Neuron (in vitro differentiated cells): ENCODE results near the gene CCDC40.

Source experiments
- H2AFZ ChIP-seq: one replicate; pipeline ENCODE4 v1.6.1; 2013; ENCODE audit warnings: low read depth, mild to moderate bottlenecking, inconsistent platforms, low read length, moderate library complexity
- H3K27me3 ChIP-seq: one replicate; pipeline ENCODE4 v1.6.1; 2013; ENCODE audit warnings: low read length; ENCODE audit not compliant: insufficient read depth
- H3K36me3 ChIP-seq: one replicate; pipeline ENCODE4 v1.6.1; 2013; ENCODE audit warnings: low read length; ENCODE audit not compliant: insufficient read depth
- H3K4me1 ChIP-seq: one replicate; pipeline ENCODE4 v1.6.1; 2013; ENCODE audit warnings: low read length; ENCODE audit not compliant: insufficient read depth
- H3K4me3 ChIP-seq: 2 replicates; pipeline ENCODE4 v1.5.1; 2013; ENCODE audit warnings: mild to moderate bottlenecking, low read length, moderate library complexity
- H3K9me3 ChIP-seq: one replicate; pipeline ENCODE4 v1.6.1; 2013; ENCODE audit warnings: low read length

Gene CCDC40

GRCh38 chr17:80118601-80119270, 82.3 kb downstream of the CCDC40 start:
- peaks cover 1% of the 10 kb centered on the region for H3K9me3 ChIP-seq
- no peak overlapping the region for H2AFZ ChIP-seq
- H3K4me3 ChIP-seq, result no peak overlapping the region
- H3K36me3 ChIP-seq, result no peaks in the 10 kb centered on the region
- peaks cover 14% of the 10 kb centered on the region for H3K4me1 ChIP-seq
- H3K27me3 ChIP-seq, result no peaks in the 10 kb centered on the region

GRCh38 chr17:80119271-80119791, 82.9 kb downstream of the CCDC40 start:
- Histone ChIP-seq H3K9me3 (no peaks in the 10 kb centered on the region), H3K27me3 (no peaks in the 10 kb centered on the region), H3K4me1 (peaks cover 14% of the 10 kb centered on the region), H3K4me3 (no peak overlapping the region), H2AFZ (no peak overlapping the region), H3K36me3 (no peaks in the 10 kb centered on the region)

GRCh38 chr17:80119839-80120238, 83.4 kb downstream of the CCDC40 start:
- H3K4me3 ChIP-seq, result no peak overlapping the region

DNA sequence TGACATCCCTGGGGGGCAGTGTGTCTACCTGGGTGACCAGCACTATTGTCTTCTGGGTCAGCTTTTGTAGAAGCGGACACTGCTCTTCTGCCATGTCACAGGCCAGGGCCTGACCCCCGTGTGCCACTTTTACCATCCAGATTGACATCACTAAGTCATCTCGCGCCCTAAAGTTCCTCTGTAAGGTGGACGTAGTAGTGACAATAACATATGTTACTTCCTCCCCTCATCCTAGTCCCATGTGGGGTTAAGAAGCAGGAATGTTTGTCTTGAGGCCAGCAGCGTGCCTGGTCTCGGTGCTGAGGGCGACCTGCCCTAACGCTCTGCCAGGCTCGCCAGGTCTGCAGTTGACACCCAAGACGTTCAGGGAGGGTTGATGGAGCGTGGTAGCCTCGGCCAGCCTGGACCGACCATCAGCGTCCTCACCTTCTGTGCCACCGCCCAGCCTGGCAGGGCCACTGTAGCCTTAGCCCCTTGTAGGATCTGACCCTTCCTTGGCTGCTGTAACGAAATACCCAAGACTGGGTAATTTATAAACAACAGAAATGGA, 85.7 kb downstream of the CCDC40 start:
- no peaks in the 10 kb centered on the region for H3K9me3 ChIP-seq
- no peaks in the 10 kb centered on the region for H3K27me3 ChIP-seq
- no peak overlapping the region for H3K4me3 ChIP-seq
- no peaks in the 10 kb centered on the region for H3K36me3 ChIP-seq
- no peaks in the 10 kb centered on the region for H3K4me1 ChIP-seq
- no peak overlapping the region for H2AFZ ChIP-seq

More at GRCh38 chr17:80119839-80120238, 83.4 kb downstream of the CCDC40 start:
- Histone ChIP-seq H3K27me3 (no peaks in the 10 kb centered on the region), H3K4me1 (peaks cover 14% of the 10 kb centered on the region), H2AFZ (no peak overlapping the region), H3K9me3 (no peaks in the 10 kb centered on the region), H3K36me3 (no peaks in the 10 kb centered on the region)

- Histone ChIP-seq H3K9me3 (no peaks in the 10 kb centered on the region), H3K4me3 (no peak overlapping the region), H2AFZ (no peak overlapping the region), H3K36me3 (no peaks in the 10 kb centered on the region), H3K27me3 (no peaks in the 10 kb centered on the region), H3K4me1 (no peaks in the 10 kb centered on the region)
Observed at GRCh38 chr17:80122926-80123505, 86.6 kb downstream of the CCDC40 start.

DNA sequence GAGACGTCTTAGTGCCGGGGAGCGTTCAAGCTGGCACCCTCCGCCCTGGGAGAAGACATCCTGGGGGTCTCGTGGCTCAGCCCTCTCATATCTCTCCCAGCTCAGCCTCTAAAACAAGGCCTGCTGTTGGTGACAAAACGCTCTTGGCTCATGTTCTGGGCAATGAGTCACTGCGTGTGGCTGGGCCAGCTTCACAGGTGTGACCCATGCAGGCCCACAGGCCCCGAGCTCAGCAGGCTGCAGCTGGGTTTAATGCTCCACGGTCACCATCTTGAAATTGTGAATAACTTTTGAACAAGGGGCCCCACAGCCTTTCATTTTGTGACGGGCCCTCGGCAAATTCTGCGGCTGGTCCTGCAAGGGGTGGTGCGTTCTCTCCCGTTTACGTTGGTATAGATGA, 87.3 kb downstream of the CCDC40 start:
- Histone ChIP-seq H3K4me1 (no peaks in the 10 kb centered on the region), H3K27me3 (no peaks in the 10 kb centered on the region), H3K9me3 (no peaks in the 10 kb centered on the region), H3K36me3 (no peaks in the 10 kb centered on the region), H2AFZ (no peak overlapping the region), H3K4me3 (no peak overlapping the region)

DNA sequence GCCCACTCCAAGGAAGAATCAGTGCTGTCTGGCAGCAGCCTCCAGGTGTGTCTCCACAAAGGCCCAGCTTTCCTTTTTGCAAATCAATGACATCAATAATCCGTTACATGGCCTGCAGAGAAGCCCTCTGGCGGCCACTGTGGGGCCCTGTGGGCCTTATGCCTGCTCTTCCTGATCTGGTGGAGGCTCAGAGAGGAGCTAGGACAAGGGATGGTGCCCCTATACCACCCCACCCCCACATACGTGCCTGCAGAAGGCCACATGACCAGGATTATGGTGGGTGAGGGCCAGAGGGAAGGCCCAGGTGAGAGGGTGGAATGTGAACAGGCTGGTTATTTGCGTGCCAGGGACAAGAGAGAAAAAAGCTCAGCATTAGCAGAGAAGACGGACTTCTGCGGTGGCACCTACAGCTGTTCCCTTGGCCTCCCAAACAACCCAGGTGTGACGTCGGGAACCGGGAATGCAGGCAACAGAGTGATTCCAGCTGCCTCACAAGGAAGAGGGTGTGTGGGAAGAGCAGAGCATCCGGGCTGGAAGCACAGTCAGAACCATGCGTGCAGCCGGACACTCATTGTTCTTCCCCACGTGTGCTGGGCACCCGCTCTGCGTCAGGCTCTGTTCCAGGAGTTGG, 88.0 kb downstream of the CCDC40 start:
- H3K27me3 ChIP-seq, result no peaks in the 10 kb centered on the region
- no peaks in the 10 kb centered on the region for H3K4me1 ChIP-seq
- H3K36me3 ChIP-seq, result no peaks in the 10 kb centered on the region
- H3K4me3 ChIP-seq, result no peak overlapping the region
- no peak overlapping the region for H2AFZ ChIP-seq
- H3K9me3 ChIP-seq, result no peaks in the 10 kb centered on the region

DNA sequence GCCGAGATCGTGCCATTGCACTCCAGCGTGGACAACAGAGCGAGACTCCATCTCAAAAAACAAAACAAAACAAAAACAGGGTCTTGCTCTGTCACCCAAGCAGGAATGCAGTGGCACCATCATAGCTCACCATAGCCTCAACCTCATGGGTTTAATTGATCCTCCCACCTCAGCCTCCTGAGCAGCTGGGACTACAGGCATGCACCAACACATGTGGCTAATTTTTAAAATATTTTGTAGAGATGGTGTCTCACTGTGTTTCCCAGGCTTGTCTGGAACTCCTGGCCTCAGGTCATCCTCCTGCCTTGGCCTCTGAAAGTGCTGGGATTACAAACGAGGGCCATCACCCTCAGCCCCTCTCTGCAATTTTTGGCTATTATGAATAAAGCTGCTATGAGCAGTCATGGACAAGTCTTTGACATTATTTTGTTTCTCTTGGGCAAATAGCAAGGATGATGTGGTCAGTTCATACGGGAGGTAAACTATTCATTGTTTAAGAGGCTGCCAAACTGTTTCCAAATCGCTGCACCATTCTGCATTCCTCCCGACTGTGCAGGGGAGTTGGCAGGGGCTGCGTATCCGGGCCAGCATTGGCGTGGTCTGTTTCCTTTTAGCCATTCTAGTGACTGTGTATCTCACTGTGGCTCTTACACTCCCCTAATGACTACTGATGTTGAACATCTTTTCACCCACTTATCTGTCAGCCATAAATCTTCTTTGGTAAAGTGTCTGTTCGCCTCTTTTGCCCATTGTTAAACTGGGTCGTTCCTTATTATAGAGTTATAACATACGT, 89.4 kb downstream of the CCDC40 start:
- Histone ChIP-seq H2AFZ (no peak overlapping the region), H3K4me1 (no peaks in the 10 kb centered on the region), H3K36me3 (no peaks in the 10 kb centered on the region), H3K4me3 (no peak overlapping the region), H3K9me3 (no peaks in the 10 kb centered on the region), H3K27me3 (no peaks in the 10 kb centered on the region)

DNA sequence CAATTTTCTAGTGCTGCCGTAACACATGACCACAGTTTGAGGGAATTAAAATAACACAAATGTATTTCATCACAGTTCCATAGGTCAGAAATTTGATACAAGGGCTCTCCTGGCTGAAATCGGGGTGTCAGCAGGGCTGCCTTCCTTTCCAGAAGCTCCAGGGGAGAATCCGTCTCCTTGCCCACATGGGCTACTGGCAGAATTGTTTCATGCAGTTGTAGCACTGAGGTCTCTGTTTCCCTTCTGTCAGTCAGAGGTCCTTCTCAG, 89.9 kb downstream of the CCDC40 start:
- Histone ChIP-seq H3K36me3 (no peaks in the 10 kb centered on the region), H3K4me1 (no peaks in the 10 kb centered on the region), H3K9me3 (no peaks in the 10 kb centered on the region), H2AFZ (no peak overlapping the region), H3K4me3 (no peak overlapping the region), H3K27me3 (no peaks in the 10 kb centered on the region)

DNA sequence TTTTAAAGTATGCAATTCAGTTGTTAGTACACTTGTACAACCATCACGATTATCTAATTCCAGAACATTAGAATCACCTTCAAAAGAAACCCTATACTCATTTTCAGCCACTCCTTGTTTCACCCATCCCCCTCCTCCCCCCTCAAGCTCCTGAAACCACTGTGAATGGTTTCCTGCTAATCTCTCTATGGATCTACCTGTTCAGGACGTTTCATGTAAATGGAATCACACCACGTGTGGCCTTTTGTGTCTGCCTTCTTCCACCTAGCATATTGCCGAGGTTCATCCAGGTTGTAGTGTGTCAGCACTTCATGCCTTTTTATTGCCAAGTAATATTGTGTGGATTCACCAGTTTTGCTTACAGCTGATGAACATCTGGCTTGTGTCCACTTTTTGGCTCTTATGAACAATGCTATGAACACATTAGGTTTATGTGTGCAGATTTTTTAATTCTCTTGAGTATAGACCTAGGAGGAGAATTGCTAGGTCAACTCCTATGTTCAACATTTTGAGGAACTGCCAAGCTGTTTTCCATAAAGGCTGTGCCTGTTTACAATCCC, 92.6 kb downstream of the CCDC40 start:
- Histone ChIP-seq H3K36me3 (peaks cover 12% of the 10 kb centered on the region), H3K4me1 (no peaks in the 10 kb centered on the region), H3K9me3 (no peaks in the 10 kb centered on the region), H3K4me3 (no peak overlapping the region), H3K27me3 (no peaks in the 10 kb centered on the region), H2AFZ (no peak overlapping the region)

GRCh38 chr17:80130992-80131391, 94.5 kb downstream of the CCDC40 start:
- H2AFZ ChIP-seq, result no peak overlapping the region
- H3K4me3 ChIP-seq, result no peak overlapping the region
- H3K4me1 ChIP-seq, result no peaks in the 10 kb centered on the region
- H3K36me3 ChIP-seq, result peaks cover 26% of the 10 kb centered on the region
- H3K27me3 ChIP-seq, result no peaks in the 10 kb centered on the region
- no peaks in the 10 kb centered on the region for H3K9me3 ChIP-seq

DNA sequence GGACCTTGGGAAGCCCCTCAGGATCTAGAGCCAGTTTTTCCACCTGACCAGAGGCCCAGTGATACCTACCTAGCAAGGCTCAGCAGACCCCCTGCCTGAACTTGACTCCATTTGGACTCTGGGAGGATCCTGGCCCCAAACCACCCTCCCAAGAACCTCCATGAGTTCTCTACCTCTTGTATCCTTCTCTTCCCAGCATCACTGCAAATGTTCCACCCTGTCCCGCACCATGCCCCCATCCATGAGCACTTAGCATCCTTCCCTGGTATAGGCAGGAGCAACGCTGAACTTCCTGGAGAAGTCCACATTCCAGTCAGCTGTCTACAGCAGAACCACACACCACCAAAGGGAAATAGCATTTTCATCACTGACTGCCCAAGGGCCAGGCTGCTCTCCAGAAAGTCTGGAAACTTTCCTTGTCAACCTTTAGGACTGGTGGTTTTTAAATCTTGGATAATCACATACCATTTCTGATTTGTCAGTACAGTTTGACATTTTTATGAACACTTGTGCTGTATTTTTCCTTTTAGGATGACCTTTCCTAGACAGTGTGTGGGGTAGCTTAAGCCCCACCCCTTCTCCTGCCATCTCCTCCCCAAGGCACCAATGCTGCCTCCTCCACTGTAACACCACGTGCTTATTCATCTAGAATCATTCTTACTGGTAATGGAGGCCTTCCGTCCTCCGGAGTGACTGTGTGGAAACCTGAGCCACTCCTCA, 96.6 kb downstream of the CCDC40 start:
- H3K4me3 ChIP-seq, result no peak overlapping the region
- no peaks in the 10 kb centered on the region for H3K9me3 ChIP-seq
- H3K27me3 ChIP-seq, result no peaks in the 10 kb centered on the region
- peaks cover 46% of the 10 kb centered on the region for H3K36me3 ChIP-seq
- H2AFZ ChIP-seq, result no peak overlapping the region
- H3K4me1 ChIP-seq, result no peaks in the 10 kb centered on the region
